ENCODE results near the gene STIL.

- TF ChIP-seq RCOR1 (IDR thresholded peaks at IDR 0.05; ENCODE audit: low read depth, low read length) = no peak
- no peak for TF ChIP-seq CTCF (IDR thresholded peaks at IDR 0.05)
- no peak for TF ChIP-seq POLR2A (IDR thresholded peaks at IDR 0.05; ENCODE audit: low read length)
These were observed 78.1 kb downstream of the STIL start for GRCh38 chr1:47235806-47236205.

Data from A549 (cell line).